DND-41 (cell line): ENCODE data around the gene KRTAP23-1.

Experiments used
- CTCF ChIP-seq: IDR thresholded peaks from 2 replicates; pipeline ENCODE4 v1.5.1; 2012; ENCODE audit warnings: borderline replicate concordance, low read length, moderate library complexity, mild to moderate bottlenecking; ENCODE audit not compliant: poor library complexity, severe bottlenecking; ENCODE audit errors: extremely low read depth
- EZH2 ChIP-seq: IDR thresholded peaks from 3 replicates; pipeline ENCODE4 v1.6.1; 2012; ENCODE audit warnings: borderline replicate concordance, low read depth, mild to moderate bottlenecking, moderate library complexity, low read length, inconsistent platforms; ENCODE audit not compliant: severe bottlenecking

- TF ChIP-seq CTCF (no peak), EZH2 (no peak)
These were observed 11.8 kb downstream of the KRTAP23-1 start for GRCh38 chr21:30336596-30336995.
